ENCODE measurements around the gene RBBP5. TPM values are rescaled to one million over a fixed set of nuclear protein-coding genes. Genes with fewer than 3 reads are reported as not detected.

RBBP5 gene
- total and polyA plus RNA-seq, 2 of the 4 experiments (the other 2 are of a cell fraction), result 7.3 to 37.5 TPM

- DNase-seq (no peak), ATAC-seq (ENCODE audit: low read depth) (no peak)
- Histone ChIP-seq H2AK5ac (ENCODE audit: low read depth, low read length) (no peak overlapping the region), H4K5ac (ENCODE audit: low read depth, low read length) (no peak overlapping the region), H4K91ac (ENCODE audit: insufficient read depth, low read depth, low read length) (no peak overlapping the region), H4K20me1 (ENCODE audit: insufficient read depth, low read length) (peaks cover 3% of the 10 kb centered on the region; the same call in 1 of the 2 replicates), H3K36me3 (ENCODE audit: control insufficient read depth, insufficient read depth, low read length) (peaks cover 8% of the 10 kb centered on the region), H3K79me1 (ENCODE audit: low read depth in 1 of 2, low read length in 2 of 2) (peaks cover 11 to 17% of the 10 kb centered on the region in 2 experiments), H3K4me3 (ENCODE audit: insufficient read depth, low read depth, low read length) (no peak overlapping the region), H3K4me2 (ENCODE audit: low read depth, low read length) (no peak overlapping the region), H3K4me1 (ENCODE audit: control insufficient read depth, insufficient read depth, low read length) (no peaks in the 10 kb centered on the region), H3K4ac (ENCODE audit: low read depth, low read length) (no peak overlapping the region), H2AFZ (replicated peaks; ENCODE audit: low read length, poor library complexity) (no peak overlapping the region), H3K9me3 (ENCODE audit: control insufficient read depth, insufficient read depth, low read length) (no peaks in the 10 kb centered on the region), H2BK5ac (ENCODE audit: low read depth, low read length, poor library complexity, severe bottlenecking) (no peak overlapping the region), H3K23ac (ENCODE audit: low read depth, low read length) (no peak overlapping the region), H2BK20ac (ENCODE audit: low read depth, low read length) (no peak overlapping the region), H4K8ac (ENCODE audit: low read depth in 2 of 2, low read length in 2 of 2) (no peak overlapping the region), H2BK120ac (ENCODE audit: low read depth, low read length) (no peak overlapping the region), H3K9me1 (ENCODE audit: insufficient read depth, low read length) (no peaks in the 10 kb centered on the region), H3K56ac (ENCODE audit: extremely low read depth, insufficient read depth, low read length) (no peak overlapping the region), H3K27me3 (ENCODE audit: control insufficient read depth, insufficient read depth, low read length) (no peaks in the 10 kb centered on the region), H3K18ac (ENCODE audit: low read depth, low read length) (no peak overlapping the region), H2BK15ac (ENCODE audit: low read depth, low read length) (no peak overlapping the region), H2AK9ac (replicated peaks; ENCODE audit: low read depth, low read length, poor library complexity) (no peak overlapping the region), H3K14ac (replicated peaks; ENCODE audit: low read depth, low read length) (no peak overlapping the region), H3K9ac (ENCODE audit: low read depth, low read length) (no peak overlapping the region), H3K27ac (ENCODE audit: insufficient read depth, low read length) (no peak overlapping the region)
- intact Hi-C loops (cut with micrococcal nuclease), result no loop called here
- dilution Hi-C loops (cut with HindIII; ENCODE audit: low sequenced_read_pairs, unreplicated experiment), result no loop called here
- POLR2A ChIA-PET (ENCODE audit: unreplicated experiment), result no interaction called here
- CTCF ChIA-PET, result no interaction called here
- TF ChIP-seq ELK1 (IDR thresholded peaks at IDR 0.05; ENCODE audit: borderline replicate concordance, low read depth, low read length) (no peak), FOS (IDR thresholded peaks at IDR 0.05; ENCODE audit: low read depth, low read length) (no peak), CEBPB (IDR thresholded peaks at IDR 0.05; ENCODE audit: low read depth, low read length) (no peak), MAZ (IDR thresholded peaks at IDR 0.05; ENCODE audit: borderline replicate concordance, low read depth, low read length) (no peak), RAD21 (IDR thresholded peaks at IDR 0.05; ENCODE audit: low read length) (no peak), USF2 (IDR thresholded peaks at IDR 0.05; ENCODE audit: low read depth, low read length) (no peak), SMC3 (IDR thresholded peaks at IDR 0.05; ENCODE audit: low read depth, low read length) (no peak), BHLHE40 (IDR thresholded peaks at IDR 0.05; ENCODE audit: low read depth, low read length) (no peak), POLR2A (IDR thresholded peaks at IDR 0.05; ENCODE audit: low read depth, low read length) (no peak), RCOR1 (IDR thresholded peaks at IDR 0.05; ENCODE audit: insufficient replicate concordance, low read length) (no peak), RFX5 (IDR thresholded peaks at IDR 0.05; ENCODE audit: low read depth, low read length) (no peak), CHD1 (IDR thresholded peaks at IDR 0.05; ENCODE audit: low read depth, low read length) (no peak), MXI1 (IDR thresholded peaks at IDR 0.05; ENCODE audit: borderline replicate concordance, low read depth, low read length) (no peak)
- in situ Hi-C loops (cut with MboI; ENCODE audit: low sequenced_read_pairs), result no loop called here
- no TSS peak for BruUV-seq (replicated peaks)
These were observed 10.4 kb downstream of the RBBP5 start for GRCh38 chr1:205111354-205111753.

All from IMR-90 (cell line).